NB4 (cell line): Measurements from ENCODE around the gene HPCAL1.

Experiments used
- DNase-seq: peaks from one replicate; pipeline ENCODE4 v3.0.0; 2010; ENCODE audit warnings: low read depth
- H3K4me3 ChIP-seq: one replicate; pipeline ENCODE4 v1.5.1; 2011; ENCODE audit warnings: mild to moderate bottlenecking, low read depth, low read length, moderate library complexity
- MYC ChIP-seq: IDR thresholded peaks from 2 replicates; pipeline ENCODE4 v1.6.1; 2011; ENCODE audit warnings: low read depth, low read length
- POLR2A ChIP-seq: IDR thresholded peaks from 2 replicates; pipeline ENCODE4 v1.6.1; 2011; ENCODE audit warnings: mild to moderate bottlenecking; ENCODE audit not compliant: insufficient read length; ENCODE audit errors: extremely low read depth
- TF ChIP-seq, protein P1 (sequence below): IDR thresholded peaks from one replicate; pipeline ENCODE4 v1.5.1; 2012; ENCODE audit warnings: low read depth, low read length
- TF ChIP-seq, protein P2 (sequence below): IDR thresholded peaks from 2 replicates; pipeline ENCODE4 v1.6.1; 2011; ENCODE audit warnings: low read depth, low read length

Gene HPCAL1

DNA sequence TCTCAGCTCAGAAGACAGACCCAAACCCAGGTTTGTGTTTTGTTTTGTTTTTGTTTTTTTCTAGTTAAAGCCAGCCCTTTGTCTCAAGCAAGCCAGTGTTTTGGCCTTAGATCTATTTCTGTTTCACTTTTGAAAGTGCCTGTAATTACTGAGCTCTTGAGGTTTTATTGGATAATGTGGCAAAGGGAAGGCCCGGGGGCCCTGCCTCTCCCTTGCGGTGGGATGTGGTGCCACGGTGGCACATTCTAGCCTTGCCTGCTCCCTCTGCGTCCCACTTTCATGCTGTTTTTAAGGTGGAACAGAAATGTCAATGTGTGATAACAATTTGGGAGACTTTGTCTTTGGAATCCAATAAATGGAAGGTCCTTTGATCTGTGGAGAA is 2.5 kb downstream of the HPCAL1 start:
- H3K4me3 ChIP-seq: peak overlapping the region; percentile 91
- no peak; the same call in 1 of the 2 replicates for TF ChIP-seq MYC
- peak; percentile 59 for DNase-seq

DNA sequence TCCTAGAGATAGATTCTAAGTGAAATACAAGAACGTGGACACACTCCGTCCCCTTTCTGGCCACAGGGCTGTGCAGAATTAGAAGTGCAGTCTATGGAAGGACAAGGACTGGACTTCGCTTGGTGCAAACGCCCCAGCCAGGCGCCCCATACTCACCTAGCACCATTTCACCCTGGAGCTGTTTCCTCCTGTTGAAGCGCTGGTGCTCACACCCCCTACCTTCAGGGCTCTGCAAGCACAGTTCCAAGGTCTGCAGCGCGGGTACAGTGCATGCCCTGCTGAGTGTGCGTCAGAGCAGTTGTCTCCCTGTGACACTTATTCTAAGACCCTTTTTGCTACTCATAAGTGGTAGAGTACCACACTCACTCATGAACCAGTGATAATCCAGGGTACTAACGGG is 3.0 kb downstream of the HPCAL1 start:
- H3K4me3 ChIP-seq: peak overlapping the region; percentile 91
- no peak for TF ChIP-seq POLR2A
- TF ChIP-seq, protein P1, sequence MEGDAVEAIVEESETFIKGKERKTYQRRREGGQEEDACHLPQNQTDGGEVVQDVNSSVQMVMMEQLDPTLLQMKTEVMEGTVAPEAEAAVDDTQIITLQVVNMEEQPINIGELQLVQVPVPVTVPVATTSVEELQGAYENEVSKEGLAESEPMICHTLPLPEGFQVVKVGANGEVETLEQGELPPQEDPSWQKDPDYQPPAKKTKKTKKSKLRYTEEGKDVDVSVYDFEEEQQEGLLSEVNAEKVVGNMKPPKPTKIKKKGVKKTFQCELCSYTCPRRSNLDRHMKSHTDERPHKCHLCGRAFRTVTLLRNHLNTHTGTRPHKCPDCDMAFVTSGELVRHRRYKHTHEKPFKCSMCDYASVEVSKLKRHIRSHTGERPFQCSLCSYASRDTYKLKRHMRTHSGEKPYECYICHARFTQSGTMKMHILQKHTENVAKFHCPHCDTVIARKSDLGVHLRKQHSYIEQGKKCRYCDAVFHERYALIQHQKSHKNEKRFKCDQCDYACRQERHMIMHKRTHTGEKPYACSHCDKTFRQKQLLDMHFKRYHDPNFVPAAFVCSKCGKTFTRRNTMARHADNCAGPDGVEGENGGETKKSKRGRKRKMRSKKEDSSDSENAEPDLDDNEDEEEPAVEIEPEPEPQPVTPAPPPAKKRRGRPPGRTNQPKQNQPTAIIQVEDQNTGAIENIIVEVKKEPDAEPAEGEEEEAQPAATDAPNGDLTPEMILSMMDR: peak; percentile 23
- peak; percentile 45 for DNase-seq

DNA sequence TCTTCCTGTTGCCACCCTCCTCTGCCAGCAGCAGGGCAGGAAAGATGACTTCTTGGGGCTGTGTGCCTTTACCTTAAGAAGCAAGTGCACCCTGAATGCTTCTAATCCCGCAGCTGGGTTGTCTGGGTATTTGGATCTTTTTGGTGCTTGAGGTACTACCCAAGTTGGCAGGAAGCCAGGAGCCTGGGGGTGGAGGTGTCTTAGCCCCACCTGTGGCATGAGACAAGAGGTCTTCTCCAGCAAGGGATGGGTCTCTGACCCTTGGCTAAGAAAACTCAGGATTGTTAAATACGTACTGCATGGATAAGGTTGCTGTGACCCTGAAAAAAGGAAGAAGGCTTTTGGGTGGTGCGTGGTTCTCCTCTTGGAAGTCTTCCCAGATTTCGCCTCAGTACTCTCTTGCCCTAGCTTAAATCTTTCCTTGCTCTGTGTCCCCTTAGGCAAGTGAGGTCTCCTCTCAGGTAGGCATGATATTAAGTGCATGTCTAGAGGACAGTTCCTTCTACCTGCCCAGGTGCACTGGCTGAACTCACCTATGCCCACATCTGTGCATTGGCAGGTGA is 4.3 kb downstream of the HPCAL1 start:
- TF ChIP-seq, protein P2, sequence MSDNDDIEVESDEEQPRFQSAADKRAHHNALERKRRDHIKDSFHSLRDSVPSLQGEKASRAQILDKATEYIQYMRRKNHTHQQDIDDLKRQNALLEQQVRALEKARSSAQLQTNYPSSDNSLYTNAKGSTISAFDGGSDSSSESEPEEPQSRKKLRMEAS: no peak
- TF ChIP-seq MYC (no peak), POLR2A (no peak)
- TF ChIP-seq, protein P1: no peak
- DNase-seq: no peak
- no peak overlapping the region for H3K4me3 ChIP-seq

DNA sequence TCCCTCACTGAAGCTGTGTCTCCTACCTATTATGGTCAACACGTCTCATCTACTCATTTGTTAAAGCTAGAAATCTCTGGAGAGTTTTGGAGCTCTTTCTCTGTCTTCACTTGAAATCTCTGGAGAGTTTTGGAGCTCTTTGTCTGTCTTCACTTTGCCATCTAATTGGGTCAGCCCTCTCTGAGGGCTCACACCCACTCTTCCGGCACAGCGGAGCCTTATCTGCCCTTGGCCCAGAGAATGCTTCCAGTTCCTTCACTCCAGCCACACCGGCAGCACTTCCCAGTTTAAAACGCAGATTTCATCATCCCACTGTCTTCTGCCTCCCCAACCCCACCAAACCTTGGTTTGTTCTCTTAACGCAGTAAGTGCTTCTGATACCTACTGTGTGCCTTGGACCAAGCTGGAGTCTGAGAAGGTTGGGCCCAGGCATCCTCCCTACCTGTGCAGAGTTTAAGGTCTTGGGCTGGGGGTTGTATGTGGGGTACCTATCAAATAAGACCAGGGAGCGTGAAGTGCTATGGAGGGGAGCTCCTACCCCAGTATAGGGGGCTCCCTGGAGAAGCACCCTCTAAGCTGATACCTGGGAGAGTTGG is 5.0 kb downstream of the HPCAL1 start:
- H3K4me3 ChIP-seq: no peak overlapping the region
- DNase-seq: no peak

DNA sequence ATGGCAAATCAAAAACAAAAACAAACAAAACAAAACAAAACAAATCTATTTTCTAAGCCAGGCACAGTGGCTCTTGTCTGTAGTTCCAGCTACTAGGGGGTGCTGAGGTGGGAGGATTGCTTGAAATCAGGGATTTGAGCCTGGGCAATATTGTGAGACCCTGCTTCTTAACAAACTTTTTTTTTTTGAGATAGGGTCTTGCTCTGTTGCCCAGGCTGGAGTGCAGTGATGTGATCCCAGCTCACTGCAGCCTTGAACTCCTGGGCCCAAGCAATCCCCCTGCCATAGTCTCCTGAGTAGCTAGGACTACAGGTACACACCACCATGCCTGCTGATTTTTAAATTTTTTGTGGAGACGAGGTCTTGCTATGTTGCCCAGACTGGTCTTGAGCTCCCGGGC is 6.2 kb downstream of the HPCAL1 start:
- no peak for DNase-seq
- no peak for TF ChIP-seq POLR2A

More for the DNA sequence above, 5.0 kb downstream of the HPCAL1 start:
- no peak for TF ChIP-seq POLR2A
- TF ChIP-seq, protein P1: no peak
- no peak for TF ChIP-seq MYC
- TF ChIP-seq, protein P2: no peak

DNA sequence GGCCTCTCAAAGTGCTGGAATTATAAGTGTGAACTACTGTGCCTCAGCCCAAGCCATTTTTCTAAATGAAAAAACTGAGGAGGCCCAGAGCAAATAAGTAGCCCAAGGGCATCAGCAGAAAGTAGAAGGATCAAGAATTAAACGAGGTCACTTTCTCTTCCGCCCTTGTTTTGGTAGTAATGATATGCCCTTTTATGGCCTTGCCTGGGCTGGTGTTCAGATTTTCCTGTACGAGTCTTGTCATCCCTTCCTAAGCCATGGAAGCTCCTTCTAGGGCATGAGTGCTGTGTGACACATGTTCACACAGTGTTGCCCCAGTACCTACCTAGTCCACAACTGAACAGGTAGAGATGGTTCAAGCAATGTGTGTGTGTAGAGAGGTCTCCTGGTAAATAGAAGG is 6.6 kb downstream of the HPCAL1 start:
- no peak for DNase-seq
- TF ChIP-seq MYC (no peak), POLR2A (no peak)
- TF ChIP-seq, protein P2: no peak
- TF ChIP-seq, protein P1: no peak
- H3K4me3 ChIP-seq: no peak overlapping the region

More for the DNA sequence above, 6.2 kb downstream of the HPCAL1 start:
- no peak overlapping the region for H3K4me3 ChIP-seq

DNA sequence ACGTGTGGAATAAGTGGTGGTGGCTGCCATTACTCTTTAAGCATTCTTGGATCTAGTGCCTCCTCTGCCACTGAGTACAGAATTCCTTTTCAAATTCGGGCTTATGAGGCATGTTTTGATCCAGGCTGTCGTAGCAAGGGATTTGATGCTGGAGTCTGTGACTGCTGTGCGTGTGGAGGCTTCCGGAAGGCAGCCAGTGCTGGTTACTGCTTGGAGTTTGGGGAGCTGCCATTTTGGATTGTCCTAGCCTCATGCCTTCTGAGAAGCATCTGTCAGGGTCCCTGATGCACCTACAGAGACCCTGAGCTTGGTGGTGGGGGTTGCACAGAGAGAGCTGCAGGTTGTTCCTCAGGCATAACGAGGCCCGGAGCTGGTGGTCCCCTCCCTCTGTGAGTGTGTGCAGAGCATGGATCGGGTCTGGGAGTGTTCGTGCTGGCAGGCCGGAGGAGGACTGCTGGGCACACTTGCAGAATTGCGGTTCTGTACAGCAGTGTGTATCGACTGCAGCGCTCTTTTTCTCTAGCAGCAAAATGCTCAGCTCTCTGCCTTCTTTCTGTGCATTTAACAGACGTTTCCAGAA is 7.7 kb downstream of the HPCAL1 start:
- TF ChIP-seq, protein P1: no peak
- TF ChIP-seq MYC (no peak), POLR2A (no peak)
- TF ChIP-seq, protein P2: no peak
- no peak overlapping the region for H3K4me3 ChIP-seq
- no peak for DNase-seq
